Neural cell (in vitro differentiated cells): ENCODE results near the gene PRPF38A. TPM values are rescaled to one million over a fixed set of nuclear protein-coding genes. Genes with fewer than 3 reads are reported as not detected.

ENCODE experiments used
- H2AFZ ChIP-seq: fragments of 200-600, 300-800 bp; sonication (generic), shearing (Covaris generic); 2 replicates; pipeline ENCODE4 v1.6.0; 2014; ENCODE audit warnings: low read depth, mild to moderate bottlenecking, antibody characterized with exemption, low read length, moderate library complexity
- H3F3A ChIP-seq: fragments of 200-600 bp; shearing (Covaris generic); 2 replicates; pipeline ENCODE4 v1.6.1; 2016; ENCODE audit warnings: mild to moderate bottlenecking, moderate library complexity, mixed read lengths, antibody characterized with exemption, low read length; ENCODE audit not compliant: insufficient read depth, poor library complexity, severe bottlenecking
- H3K27ac ChIP-seq: fragments of 200-600, 300-800 bp; sonication (generic), shearing (Covaris generic); 2 replicates; pipeline ENCODE4 v1.5.1; 2014; ENCODE audit warnings: mild to moderate bottlenecking, low read length, moderate library complexity
- H3K27me3 ChIP-seq: fragments of 300-800, 200-600 bp; sonication (generic), shearing (Covaris generic); 2 replicates; pipeline ENCODE4 v1.6.0; 2014; ENCODE audit warnings: mild to moderate bottlenecking, low read depth, low read length, moderate library complexity; ENCODE audit not compliant: insufficient read depth
- H3K36me3 ChIP-seq: fragments of 300-800, 200-600 bp; sonication (generic), shearing (Covaris generic); 2 replicates; pipeline ENCODE4 v1.5.1; 2014; ENCODE audit warnings: mild to moderate bottlenecking, antibody characterized with exemption, low read length, moderate library complexity; ENCODE audit not compliant: insufficient read depth
- H3K4me2 ChIP-seq: fragments of 300-800, 200-600 bp; sonication (generic), shearing (Covaris generic); 2 replicates; pipeline ENCODE4 v1.6.0; 2014; ENCODE audit warnings: mild to moderate bottlenecking, low read length
- H3K4me3 ChIP-seq: fragments of 300-800, 200-600 bp; sonication (generic), shearing (Covaris generic); 2 replicates; pipeline ENCODE4 v1.5.1; 2014; ENCODE audit warnings: mild to moderate bottlenecking, low read length, moderate library complexity
- H3K79me2 ChIP-seq: fragments of 200-600 bp; shearing (Covaris generic); replicated peaks from 2 replicates; pipeline ENCODE4 v1.6.0; 2014; ENCODE audit warnings: mild to moderate bottlenecking, low read length, moderate library complexity; ENCODE audit not compliant: insufficient read depth
- H3K9ac ChIP-seq: fragments of 300-800, 200-600 bp; sonication (generic), shearing (Covaris generic); 2 replicates; pipeline ENCODE4 v1.6.1; 2016; ENCODE audit warnings: mild to moderate bottlenecking, low read length, mixed read lengths
- H3K9me2 ChIP-seq: fragments of 200-600 bp; shearing (Covaris generic); 2 replicates; pipeline ENCODE4 v1.6.1; 2016; ENCODE audit warnings: mild to moderate bottlenecking, low read length, mixed read lengths; ENCODE audit not compliant: insufficient read depth
- H3K9me3 ChIP-seq: fragments of 200-600, 300-800 bp; sonication (generic), shearing (Covaris generic); 2 replicates; pipeline ENCODE4 v1.6.1; 2016; ENCODE audit warnings: mild to moderate bottlenecking, mixed run types, low read length, moderate library complexity, mixed read lengths
- H4K20me1 ChIP-seq: fragments of 200-600 bp; shearing (Covaris generic); 2 replicates; pipeline ENCODE4 v1.6.1; 2016; ENCODE audit warnings: mild to moderate bottlenecking, mixed run types; ENCODE audit not compliant: insufficient read depth
- CTCF ChIP-seq: fragments of 450-650 bp; IDR thresholded peaks from 2 replicates; pipeline ENCODE4 v1.5.1; 2014; ENCODE audit warnings: antibody characterized with exemption, mild to moderate bottlenecking, moderate library complexity; ENCODE audit not compliant: poor library complexity, severe bottlenecking
- EP300 ChIP-seq: fragments of 450-650 bp; conservative IDR thresholded peaks from 2 replicates; pipeline ENCODE4 v1.6.1; 2014; ENCODE audit warnings: antibody characterized with exemption, mild to moderate bottlenecking, moderate library complexity; ENCODE audit not compliant: poor library complexity, severe bottlenecking
- EZH2 ChIP-seq: fragments of 200-600, 300-800 bp; shearing (Covaris generic), sonication (generic); IDR thresholded peaks from 2 replicates; pipeline ENCODE4 v1.6.1; 2014; ENCODE audit warnings: antibody characterized with exemption, low read length, borderline replicate concordance, mild to moderate bottlenecking; ENCODE audit not compliant: insufficient read depth, poor library complexity, severe bottlenecking
- MXI1 ChIP-seq: fragments of 450-650 bp; conservative IDR thresholded peaks from 2 replicates; pipeline ENCODE4 v1.6.1; 2014; ENCODE audit warnings: antibody characterized with exemption, mild to moderate bottlenecking; ENCODE audit not compliant: poor library complexity, severe bottlenecking
- POLR2AphosphoS5 ChIP-seq: IDR thresholded peaks from 2 replicates; pipeline ENCODE4 v1.6.1; 2012
- RAD21 ChIP-seq: fragments of 450-650 bp; conservative IDR thresholded peaks from 2 replicates; pipeline ENCODE4 v1.6.1; 2014; ENCODE audit warnings: antibody characterized with exemption, mild to moderate bottlenecking, moderate library complexity
- SMC3 ChIP-seq: fragments of 450-650 bp; conservative IDR thresholded peaks from 2 replicates; pipeline ENCODE4 v1.6.1; 2014; ENCODE audit warnings: antibody characterized with exemption, mild to moderate bottlenecking, moderate library complexity; ENCODE audit not compliant: poor library complexity
- TAF1 ChIP-seq: IDR thresholded peaks from 2 replicates; pipeline ENCODE4 v1.6.1; 2012; ENCODE audit warnings: low read depth
- polyA plus RNA-seq: library from polyadenylated mRNA; depleted of rRNA; stranded (reverse); fragments of >200 nt; gene quantifications from 2 replicates; pipeline ENCODE4 v1.2.3, GENCODE V29; 2014
- TF ChIP-seq, protein P1 (sequence below): IDR thresholded peaks from 2 replicates; pipeline ENCODE4 v1.6.1; 2012; ENCODE audit warnings: borderline replicate concordance

PRPF38A gene
- polyA plus RNA-seq, 1 donor from 2014 or later = 18.0 TPM

DNA sequence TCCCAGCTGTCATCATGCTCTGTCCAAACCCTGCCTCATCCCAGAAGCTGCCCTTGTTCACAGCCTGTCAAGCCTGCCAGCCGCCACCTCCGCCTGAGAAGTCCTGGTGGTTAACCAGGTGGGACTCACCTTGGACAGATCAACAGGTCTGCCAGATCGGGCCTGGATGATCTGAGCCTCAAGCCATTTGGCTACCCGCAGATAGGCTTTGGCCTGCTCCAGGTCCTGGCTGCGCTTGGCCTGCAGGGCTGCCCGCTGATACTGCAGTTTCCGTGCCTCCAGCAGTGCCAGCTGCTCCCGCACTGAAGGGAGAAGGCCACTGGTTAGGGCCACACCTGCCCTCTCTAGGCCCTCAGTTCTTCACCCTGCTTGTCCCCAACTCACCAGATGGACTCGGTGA lies 47.0 kb upstream of the PRPF38A start:
- no peaks in the 10 kb centered on the region for H3F3A ChIP-seq
- no peak overlapping the region for H3K4me3 ChIP-seq
- H4K20me1 ChIP-seq = no peaks in the 10 kb centered on the region
- H3K27ac ChIP-seq = no peak overlapping the region
- no peak overlapping the region for H3K4me2 ChIP-seq
- no peak overlapping the region for H3K9ac ChIP-seq
- H3K79me2 ChIP-seq = no peaks in the 10 kb centered on the region
- TF ChIP-seq POLR2AphosphoS5 = no peak
- TF ChIP-seq TAF1 = no peak
- TF ChIP-seq EP300 = no peak
- TF ChIP-seq CTCF = no peak
- TF ChIP-seq MXI1 = no peak
- no peak for TF ChIP-seq RAD21
- TF ChIP-seq, protein P1, sequence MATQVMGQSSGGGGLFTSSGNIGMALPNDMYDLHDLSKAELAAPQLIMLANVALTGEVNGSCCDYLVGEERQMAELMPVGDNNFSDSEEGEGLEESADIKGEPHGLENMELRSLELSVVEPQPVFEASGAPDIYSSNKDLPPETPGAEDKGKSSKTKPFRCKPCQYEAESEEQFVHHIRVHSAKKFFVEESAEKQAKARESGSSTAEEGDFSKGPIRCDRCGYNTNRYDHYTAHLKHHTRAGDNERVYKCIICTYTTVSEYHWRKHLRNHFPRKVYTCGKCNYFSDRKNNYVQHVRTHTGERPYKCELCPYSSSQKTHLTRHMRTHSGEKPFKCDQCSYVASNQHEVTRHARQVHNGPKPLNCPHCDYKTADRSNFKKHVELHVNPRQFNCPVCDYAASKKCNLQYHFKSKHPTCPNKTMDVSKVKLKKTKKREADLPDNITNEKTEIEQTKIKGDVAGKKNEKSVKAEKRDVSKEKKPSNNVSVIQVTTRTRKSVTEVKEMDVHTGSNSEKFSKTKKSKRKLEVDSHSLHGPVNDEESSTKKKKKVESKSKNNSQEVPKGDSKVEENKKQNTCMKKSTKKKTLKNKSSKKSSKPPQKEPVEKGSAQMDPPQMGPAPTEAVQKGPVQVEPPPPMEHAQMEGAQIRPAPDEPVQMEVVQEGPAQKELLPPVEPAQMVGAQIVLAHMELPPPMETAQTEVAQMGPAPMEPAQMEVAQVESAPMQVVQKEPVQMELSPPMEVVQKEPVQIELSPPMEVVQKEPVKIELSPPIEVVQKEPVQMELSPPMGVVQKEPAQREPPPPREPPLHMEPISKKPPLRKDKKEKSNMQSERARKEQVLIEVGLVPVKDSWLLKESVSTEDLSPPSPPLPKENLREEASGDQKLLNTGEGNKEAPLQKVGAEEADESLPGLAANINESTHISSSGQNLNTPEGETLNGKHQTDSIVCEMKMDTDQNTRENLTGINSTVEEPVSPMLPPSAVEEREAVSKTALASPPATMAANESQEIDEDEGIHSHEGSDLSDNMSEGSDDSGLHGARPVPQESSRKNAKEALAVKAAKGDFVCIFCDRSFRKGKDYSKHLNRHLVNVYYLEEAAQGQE = no peak
- TF ChIP-seq EZH2 = no peak
- TF ChIP-seq SMC3 = no peak
- H2AFZ ChIP-seq = no peak overlapping the region
- H3K36me3 ChIP-seq = peaks cover 4% of the 10 kb centered on the region
- H3K9me2 ChIP-seq = no peaks in the 10 kb centered on the region
- H3K27me3 ChIP-seq = no peaks in the 10 kb centered on the region
- H3K9me3 ChIP-seq = no peaks in the 10 kb centered on the region

- Histone ChIP-seq H4K20me1 (no peaks in the 10 kb centered on the region), H3K9me2 (no peaks in the 10 kb centered on the region), H3F3A (no peaks in the 10 kb centered on the region), H3K9ac (no peak overlapping the region), H3K4me3 (no peak overlapping the region), H3K4me2 (no peak overlapping the region), H2AFZ (no peak overlapping the region), H3K36me3 (peaks cover 4% of the 10 kb centered on the region), H3K27me3 (no peaks in the 10 kb centered on the region), H3K27ac (no peak overlapping the region), H3K79me2 (no peaks in the 10 kb centered on the region), H3K9me3 (no peaks in the 10 kb centered on the region)
- no peak for TF ChIP-seq SMC3
- no peak for TF ChIP-seq EP300
- no peak for TF ChIP-seq EZH2
- no peak for TF ChIP-seq TAF1
- no peak for TF ChIP-seq RAD21
- TF ChIP-seq POLR2AphosphoS5 = no peak
- no peak for TF ChIP-seq CTCF
Measured at GRCh38 chr1:52358851-52359497, 45.4 kb upstream of the PRPF38A start.
